PC-9 (cell line): ENCODE measurements around the gene BRAF. TPM values are rescaled to one million over a fixed set of nuclear protein-coding genes. Genes with fewer than 3 reads are reported as not detected.

ENCODE experiments used
- BruUV-seq: library from RNA; stranded (reverse); fragments of 400-500 nt; replicated peaks from 2 replicates; lab custom pipeline; 2021; lab: Mats Ljungman, UMichigan
- CTCF ChIA-PET: fragments of 300-600 bp; sonication (Branson Sonifier 250); formaldehyde crosslinking; loops from one replicate; lab custom pipeline; 2022; ENCODE audit warnings: antibody characterized with exemption; lab: Charles Lee
- POLR2A ChIA-PET: fragments of 300-600 bp; sonication (Branson Sonifier 250); formaldehyde crosslinking; loops from one replicate; lab custom pipeline; 2022; ENCODE audit warnings: antibody characterized with exemption; ENCODE audit not compliant: unreplicated experiment; lab: Charles Lee
- DNase-seq, 2 experiments: peaks; one replicate each; pipeline versions ENCODE4 v3.0.0 to v3.0.0-alpha.2; 2015 to 2022; ENCODE audit warnings: mixed read lengths in 1 of 2
- H2AFZ ChIP-seq: fragments of 200-600 bp; sonication (generic); 2 replicates; pipeline ENCODE4 v1.8.1; 2017; ENCODE audit warnings: antibody characterized with exemption
- H3F3A ChIP-seq: fragments of 200-600 bp; sonication (generic); 2 replicates; pipeline ENCODE4 v1.8.1; 2017; ENCODE audit warnings: antibody characterized with exemption, mild to moderate bottlenecking, low read depth; ENCODE audit not compliant: insufficient read depth
- H3K27ac ChIP-seq: fragments of 200-600 bp; sonication (generic); 2 replicates; pipeline ENCODE4 v1.6.1; 2016; ENCODE audit warnings: mixed run types
- H3K27me3 ChIP-seq: fragments of 200-600 bp; sonication (generic); 2 replicates; pipeline ENCODE4 v1.6.1; 2016; ENCODE audit warnings: low read depth, mixed run types; ENCODE audit not compliant: insufficient read depth
- H3K36me3 ChIP-seq: fragments of 200-600 bp; sonication (generic); 2 replicates; pipeline ENCODE4 v1.6.1; 2016; ENCODE audit warnings: low read depth, mixed run types
- H3K4me1 ChIP-seq: fragments of 200-600 bp; sonication (generic); replicated peaks from 2 replicates; pipeline ENCODE4 v1.6.1; 2016; ENCODE audit warnings: mixed run types; ENCODE audit not compliant: insufficient read depth
- H3K4me2 ChIP-seq: fragments of 200-600 bp; sonication (generic); 2 replicates; pipeline ENCODE4 v1.6.1; 2017; ENCODE audit warnings: mixed run types
- H3K4me3 ChIP-seq: fragments of 200-600 bp; sonication (generic); 2 replicates; pipeline ENCODE4 v1.6.1; 2016; ENCODE audit warnings: mixed run types
- H3K79me2 ChIP-seq: fragments of 200-600 bp; sonication (generic); 2 replicates; pipeline ENCODE4 v1.6.1; 2017; ENCODE audit warnings: low read depth, mixed run types
- H3K9me2 ChIP-seq: fragments of 200-600 bp; sonication (generic); 2 replicates; pipeline ENCODE4 v1.8.1; 2017; ENCODE audit warnings: mild to moderate bottlenecking; ENCODE audit not compliant: insufficient read depth
- H3K9me3 ChIP-seq: fragments of 200-600 bp; sonication (generic); 2 replicates; pipeline ENCODE4 v1.8.1; 2016; ENCODE audit warnings: low read depth; ENCODE audit not compliant: insufficient read depth
- H4K20me1 ChIP-seq: fragments of 200-600 bp; sonication (generic); 2 replicates; pipeline ENCODE4 v1.8.1; 2017; ENCODE audit not compliant: insufficient read depth
- EZH2 ChIP-seq: fragments of 200-600 bp; sonication (generic); IDR thresholded peaks from 2 replicates; pipeline ENCODE4 v1.8.0; 2017; ENCODE audit warnings: antibody characterized with exemption, low read depth
- intact Hi-C: fragments of 100-400 bp; cut with micrococcal nuclease; formaldehyde crosslinking; loops from one replicate; pipeline ENCODE4 v1.10.0; 2022; ENCODE audit not compliant: unreplicated experiment
- total RNA-seq: library from RNA; stranded (reverse); gene quantifications from 2 replicates; pipeline ENCODE4 v1.2.3, GENCODE V29; 2021
- TF ChIP-seq, protein P1 (sequence below): fragments of 200-600 bp; sonication (generic); conservative IDR thresholded peaks from 2 replicates; pipeline ENCODE4 v1.6.1; 2017; ENCODE audit warnings: mixed run types, antibody characterized with exemption, mild to moderate bottlenecking, moderate library complexity

Gene BRAF
- total RNA-seq, 1 experiment from 2014 or later: 56.9 TPM

DNA sequence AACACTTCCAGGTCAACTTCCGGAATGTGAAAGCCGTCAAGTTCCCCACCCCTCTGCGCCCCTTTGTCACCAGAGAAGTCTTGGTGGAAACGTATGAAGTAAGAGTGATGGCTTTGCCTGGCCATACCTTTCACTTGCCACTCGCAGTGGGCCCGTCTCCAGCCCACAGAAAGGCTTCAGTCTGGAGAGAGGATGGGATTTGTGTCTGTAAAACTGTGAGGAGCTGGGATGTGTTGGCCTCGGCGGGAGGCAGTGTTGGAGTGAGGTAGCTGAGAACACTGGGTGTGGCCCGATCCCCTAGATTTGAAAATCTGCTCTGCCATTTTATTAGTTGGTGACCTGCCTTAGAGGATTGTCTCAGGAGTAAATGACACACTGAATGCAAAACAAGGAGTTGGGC, 245.5 kb downstream of the BRAF start:
- CTCF ChIA-PET: no interaction called here
- H3K9me3 ChIP-seq: no peaks in the 10 kb centered on the region
- peaks cover 13% of the 10 kb centered on the region for H3K4me1 ChIP-seq
- H2AFZ ChIP-seq: no peak overlapping the region
- H3K27ac ChIP-seq: no peak overlapping the region
- no peaks in the 10 kb centered on the region for H3K9me2 ChIP-seq
- TF ChIP-seq EZH2: no peak
- TF ChIP-seq, protein P1, sequence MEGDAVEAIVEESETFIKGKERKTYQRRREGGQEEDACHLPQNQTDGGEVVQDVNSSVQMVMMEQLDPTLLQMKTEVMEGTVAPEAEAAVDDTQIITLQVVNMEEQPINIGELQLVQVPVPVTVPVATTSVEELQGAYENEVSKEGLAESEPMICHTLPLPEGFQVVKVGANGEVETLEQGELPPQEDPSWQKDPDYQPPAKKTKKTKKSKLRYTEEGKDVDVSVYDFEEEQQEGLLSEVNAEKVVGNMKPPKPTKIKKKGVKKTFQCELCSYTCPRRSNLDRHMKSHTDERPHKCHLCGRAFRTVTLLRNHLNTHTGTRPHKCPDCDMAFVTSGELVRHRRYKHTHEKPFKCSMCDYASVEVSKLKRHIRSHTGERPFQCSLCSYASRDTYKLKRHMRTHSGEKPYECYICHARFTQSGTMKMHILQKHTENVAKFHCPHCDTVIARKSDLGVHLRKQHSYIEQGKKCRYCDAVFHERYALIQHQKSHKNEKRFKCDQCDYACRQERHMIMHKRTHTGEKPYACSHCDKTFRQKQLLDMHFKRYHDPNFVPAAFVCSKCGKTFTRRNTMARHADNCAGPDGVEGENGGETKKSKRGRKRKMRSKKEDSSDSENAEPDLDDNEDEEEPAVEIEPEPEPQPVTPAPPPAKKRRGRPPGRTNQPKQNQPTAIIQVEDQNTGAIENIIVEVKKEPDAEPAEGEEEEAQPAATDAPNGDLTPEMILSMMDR: no peak
- BruUV-seq: no TSS peak
- no peaks in the 10 kb centered on the region for H3K27me3 ChIP-seq
- H3K4me2 ChIP-seq: no peak overlapping the region
- 0 out of 2 replicates have a peak, but pooled peaks cover 2% of the 10 kb centered on the region for H4K20me1 ChIP-seq
- intact Hi-C loops: no loop called here
- DNase-seq: peak in 1 of 2 experiments; percentile 20
- H3F3A ChIP-seq: no peaks in the 10 kb centered on the region
- POLR2A ChIA-PET: no interaction called here
- H3K4me3 ChIP-seq: no peak overlapping the region
- peaks cover 5% of the 10 kb centered on the region; the same call in 1 of the 2 replicates for H3K79me2 ChIP-seq
- 0 out of 2 replicates have a peak, but pooled peaks cover 12% of the 10 kb centered on the region for H3K36me3 ChIP-seq

DNA sequence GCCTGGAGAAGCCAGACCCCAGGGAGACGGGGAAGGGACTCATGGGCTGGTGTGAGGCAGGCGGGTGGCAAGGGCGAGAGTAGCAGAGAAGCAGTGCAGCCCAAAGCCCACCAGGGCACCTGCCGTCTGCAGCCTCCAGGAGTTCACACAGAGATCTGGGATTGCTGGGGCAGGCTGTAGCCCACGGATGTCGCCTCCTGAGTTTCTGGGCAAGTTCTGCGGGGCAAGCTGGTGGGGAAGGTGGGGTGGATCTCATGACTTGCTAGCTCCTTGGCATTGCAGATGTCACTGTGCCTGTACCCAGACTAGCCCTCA, 246.0 kb downstream of the BRAF start:
- Histone ChIP-seq H4K20me1 (0 out of 2 replicates have a peak, but pooled peaks cover 2% of the 10 kb centered on the region), H2AFZ (no peak overlapping the region), H3K4me2 (no peak overlapping the region), H3K36me3 (0 out of 2 replicates have a peak, but pooled peaks cover 12% of the 10 kb centered on the region), H3K27ac (no peak overlapping the region), H3K79me2 (peaks cover 5% of the 10 kb centered on the region; the same call in 1 of the 2 replicates), H3K9me3 (no peaks in the 10 kb centered on the region), H3K4me3 (no peak overlapping the region), H3K4me1 (peaks cover 17% of the 10 kb centered on the region), H3K27me3 (no peaks in the 10 kb centered on the region), H3F3A (no peaks in the 10 kb centered on the region), H3K9me2 (no peaks in the 10 kb centered on the region)
- BruUV-seq: no TSS peak
- intact Hi-C loops: no loop called here
- ChIA-PET CTCF (no interaction called here), POLR2A (no interaction called here)
- no peak for TF ChIP-seq EZH2
- TF ChIP-seq, protein P1: no peak
- peak in 1 of 2 experiments; percentile 10 for DNase-seq

GRCh38 chr7:140678081-140678815, 246.5 kb downstream of the BRAF start:
- BruUV-seq: no TSS peak

More at GRCh38 chr7:140678081-140678815, 246.5 kb downstream of the BRAF start:
- Histone ChIP-seq H4K20me1 (0 out of 2 replicates have a peak, but pooled peaks cover 2% of the 10 kb centered on the region), H3K79me2 (peaks cover 5% of the 10 kb centered on the region; the same call in 1 of the 2 replicates), H3K9me2 (no peaks in the 10 kb centered on the region), H3K4me1 (peaks cover 20% of the 10 kb centered on the region), H3K36me3 (0 out of 2 replicates have a peak, but pooled peaks cover 12% of the 10 kb centered on the region), H3K4me3 (no peak overlapping the region), H2AFZ (no peak overlapping the region), H3F3A (no peaks in the 10 kb centered on the region), H3K4me2 (no peak overlapping the region), H3K27ac (no peak overlapping the region), H3K27me3 (no peaks in the 10 kb centered on the region), H3K9me3 (no peaks in the 10 kb centered on the region)
- CTCF ChIA-PET: no interaction called here
- TF ChIP-seq EZH2: no peak
- TF ChIP-seq, protein P1: no peak
- POLR2A ChIA-PET: no interaction called here
- peak in 1 of 2 experiments; percentile 5 for DNase-seq
- intact Hi-C loops: no loop called here
